ENCODE measurements around the gene ZNF416. TPM values are rescaled to one million over a fixed set of nuclear protein-coding genes. Genes with fewer than 3 reads are reported as not detected.

ZNF416 gene
- total RNA-seq, 2 donors from 2014 or later, result 3.9 to 4.7 TPM

DNA sequence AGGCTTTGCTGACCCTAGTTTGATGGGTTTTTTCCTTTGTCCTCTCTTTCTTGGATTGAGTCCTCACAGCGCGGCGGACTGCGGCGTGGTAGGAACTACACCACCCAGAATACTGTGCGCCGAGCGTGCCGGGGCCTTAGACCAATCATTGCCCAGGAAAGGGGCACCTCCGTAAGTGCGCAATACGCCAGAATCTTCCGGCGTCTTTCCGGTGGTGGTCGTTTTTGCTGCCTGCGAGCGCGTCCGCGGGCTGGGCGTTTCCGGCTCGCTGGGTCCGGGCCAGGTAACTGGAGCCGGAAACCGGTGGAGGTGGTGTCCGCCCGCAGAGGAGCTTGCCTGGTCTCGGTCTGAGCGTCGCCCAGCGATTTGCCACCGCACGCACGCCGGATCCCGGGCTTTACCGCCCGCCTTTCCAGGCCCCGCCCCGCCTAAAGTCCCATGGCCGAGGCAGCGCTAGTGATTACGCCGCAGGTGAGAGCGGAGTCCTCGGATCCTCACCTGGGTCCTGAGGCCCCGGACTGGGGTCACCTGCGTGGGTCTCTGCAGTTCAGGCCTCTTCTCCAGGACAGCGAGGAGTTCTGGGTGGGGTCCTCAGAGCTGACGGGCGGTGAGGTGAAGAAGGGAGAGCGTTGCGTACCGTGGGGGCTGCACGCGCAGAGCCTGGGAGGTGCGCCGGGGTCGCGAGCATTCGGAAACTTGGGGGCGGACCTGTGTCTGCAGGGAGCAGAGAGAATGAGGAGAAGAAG is 51.4 kb downstream of the ZNF416 start, which contains the start of gene ZNF549:
Gene ZNF549 (plus strand): TSS at position 221 of the 746 bp plus-strand sequence. CDS start 218 bp downstream, at position 439.
- peak; percentile 99 for ATAC-seq
- H3K4me1 Mint-ChIP-seq, result peaks cover 15% of the 10 kb centered on the region
- peaks cover 7% of the 10 kb centered on the region for H3K9me3 ChIP-seq (ENCODE audit: control insufficient read depth, low read length, poor library complexity, severe bottlenecking)
- peaks cover 9% of the 10 kb centered on the region for H3K36me3 Mint-ChIP-seq (ENCODE audit: low read depth)
- H3K4me3 Mint-ChIP-seq, result peak within 1 kb of the TSS; percentile 95
- peak; percentile 71 to 74 (median 73) for DNase-seq
- no peaks in the 10 kb centered on the region for H3K27me3 Mint-ChIP-seq
- peak within 1 kb of the TSS; percentile 98 for H3K27ac Mint-ChIP-seq

Other genes with a start within 250 kb of the ZNF416 start
- gene ZNF304, start 227.6 kb downstream of the ZNF416 start, total RNA-seq, result 1 to 10 TPM; 5.6 to 6.6 TPM
- gene TRAPPC2B, start 215.4 kb downstream of the ZNF416 start, total RNA-seq, result 1 to 10 TPM; 8.7 to 9.5 TPM
- gene ZNF547, start 215.4 kb downstream of the ZNF416 start, total RNA-seq, result 1 to 10 TPM in 1 of 2 donors, under 1 TPM in 1; 0.77 to 1.1 TPM
- 10 to 100 TPM; 58.9 to 66.7 TPM for gene ZNF548, start 189.1 kb downstream of the ZNF416 start, total RNA-seq
- 1 to 10 TPM; 7.2 to 8.8 TPM for gene ZNF17, start 167.8 kb downstream of the ZNF416 start, total RNA-seq
- 1 to 10 TPM; 5.9 to 9.8 TPM for gene ZNF749, start 143.6 kb downstream of the ZNF416 start, total RNA-seq
- not detected for gene VN1R1, start 121.8 kb downstream of the ZNF416 start, total RNA-seq
- 1 to 10 TPM; 1.4 to 1.5 TPM for gene ZNF772, start 101.3 kb downstream of the ZNF416 start, total RNA-seq
- gene ZNF419, start 91.2 kb downstream of the ZNF416 start, total RNA-seq, result 1 to 10 TPM; 6.8 to 7.0 TPM
- 1 to 10 TPM; 5.0 to 8.1 TPM for gene ZNF773, start 79.0 kb downstream of the ZNF416 start, total RNA-seq
- 1 to 10 TPM; 7.4 to 7.9 TPM for gene ZNF549, start 51.6 kb downstream of the ZNF416 start, total RNA-seq
- gene ZNF550, start 19.0 kb downstream of the ZNF416 start, total RNA-seq, result 10 to 100 TPM in 1 of 2 donors, 1 to 10 TPM in 1; 8.5 to 12.2 TPM
- 1 to 10 TPM; 2.9 to 4.3 TPM for gene ZIK1, start 5.2 kb upstream of the ZNF416 start, total RNA-seq
- 1 to 10 TPM; 2.5 to 4.4 TPM for gene ZNF530, start 21.0 kb upstream of the ZNF416 start, total RNA-seq
- gene ZNF134, start 35.3 kb upstream of the ZNF416 start, total RNA-seq, result 10 to 100 TPM; 20.9 to 22.7 TPM
- gene ZNF211, start 54.3 kb upstream of the ZNF416 start, total RNA-seq, result 10 to 100 TPM; 27.7 to 33.7 TPM
- gene ZSCAN4, start 90.0 kb upstream of the ZNF416 start, total RNA-seq, result not detected
- gene ZNF551, start 103.1 kb upstream of the ZNF416 start, total RNA-seq, result 10 to 100 TPM in 1 of 2 donors, 1 to 10 TPM in 1; 9.2 to 13.9 TPM
- gene ZNF154, start 130.3 kb upstream of the ZNF416 start, total RNA-seq, result 10 to 100 TPM in 1 of 2 donors, 1 to 10 TPM in 1; 1.9 to 20.0 TPM
- gene ZNF671, start 148.7 kb upstream of the ZNF416 start, total RNA-seq, result 1 to 10 TPM; 7.4 to 9.2 TPM
- gene ZNF776, start 167.9 kb upstream of the ZNF416 start, total RNA-seq, result 10 to 100 TPM; 12.4 to 13.6 TPM
- gene ZNF586, start 190.8 kb upstream of the ZNF416 start, total RNA-seq, result 10 to 100 TPM; 34.8 to 37.7 TPM
- gene ZNF552, start 236.0 kb upstream of the ZNF416 start, total RNA-seq, result 10 to 100 TPM; 11.8 to 12.8 TPM